K562 treated with DMSO at 1 percent for 48 hours (cell line): ENCODE measurements around the gene HK1. TPM values are rescaled to one million over a fixed set of nuclear protein-coding genes. Genes with fewer than 3 reads are reported as not detected.

Source experiments
- total RNA-seq: library from RNA; unstranded; fragments of 300-600 nt; gene quantifications from 2 replicates; pipeline ENCODE4 v1.2.3, GENCODE V29; 2022; ENCODE audit warnings: low replicate concordance; ENCODE audit errors: extremely low read depth

Gene HK1
- not detected in 2 replicates for total RNA-seq

DNA sequence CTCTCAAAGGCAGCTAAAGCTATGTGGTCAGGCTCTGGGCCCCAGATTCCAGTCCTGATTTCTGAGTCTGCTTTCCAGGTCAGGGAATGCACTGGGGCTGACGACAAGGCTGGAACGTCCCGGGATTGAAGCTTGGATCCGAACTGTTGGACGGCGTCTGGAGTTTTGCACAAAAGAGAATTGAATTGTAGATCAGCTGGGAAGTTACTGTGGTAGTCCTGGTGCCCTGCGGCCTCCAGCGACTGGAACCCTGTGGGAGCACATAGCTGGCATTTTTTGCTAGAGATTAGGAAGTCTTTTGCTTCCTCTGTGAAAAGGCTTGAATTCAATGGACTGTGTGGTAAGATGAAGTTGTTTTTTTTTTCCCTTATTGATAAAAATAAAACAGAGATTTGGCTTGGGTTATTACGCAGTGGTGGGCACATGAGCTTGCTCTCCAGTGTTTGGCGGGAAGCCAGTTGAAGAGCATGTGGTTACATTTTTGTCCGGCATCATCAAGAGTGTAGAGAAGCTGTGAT lies at the start of gene HK1:
HK1 (plus strand) TSS at position 51 of the 518 bp plus-strand sequence.

GRCh38 chr10:69416695-69417094 lies 138.4 kb downstream of the HK1 start, which contains the start of gene TACR2:
TSS of gene TACR2 (minus strand) at chr10:69416918. CDS start at chr10:69416323, 595 bp downstream.

DNA sequence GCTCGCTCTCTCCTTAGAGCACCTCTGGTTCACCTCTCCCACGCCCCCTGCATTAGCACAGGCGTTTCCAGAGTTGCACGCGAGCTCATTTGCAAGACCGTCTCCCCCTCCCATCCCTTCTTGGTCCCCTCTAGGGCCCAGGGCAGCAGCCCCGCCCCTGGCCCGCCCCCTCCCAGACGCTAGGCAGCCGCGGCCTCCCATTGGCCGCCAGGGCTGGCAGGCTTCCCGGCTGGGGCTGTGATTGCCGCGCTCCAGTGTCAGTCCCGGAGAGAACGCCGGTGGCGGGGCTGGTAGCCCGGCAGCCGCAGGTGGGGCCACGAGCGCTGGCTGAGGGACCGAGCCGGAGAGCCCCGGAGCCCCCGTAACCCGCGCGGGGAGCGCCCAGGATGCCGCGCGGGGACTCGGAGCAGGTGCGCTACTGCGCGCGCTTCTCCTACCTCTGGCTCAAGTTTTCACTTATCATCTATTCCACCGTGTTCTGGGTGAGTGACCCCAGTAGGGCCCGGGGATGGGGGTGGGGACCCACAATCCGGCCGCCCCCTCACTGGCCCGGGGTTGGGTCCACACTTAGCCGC lies 173.0 kb downstream of the HK1 start, which contains the start of gene TSPAN15:
TSPAN15 (plus strand) TSS at position 257 of the 575 bp plus-strand sequence; CDS start at position 387, 130 bp downstream.

Other genes starting within 250 kb of the HK1 start
- gene SRGN, start 190.4 kb upstream of the HK1 start, total RNA-seq, result not detected in 2 replicates
- not detected in 2 replicates for gene VPS26A, start 154.3 kb upstream of the HK1 start, total RNA-seq
- not detected in 2 replicates for gene SUPV3L1, start 98.3 kb upstream of the HK1 start, total RNA-seq
- gene HKDC1, start 58.2 kb upstream of the HK1 start, total RNA-seq, result not detected in 2 replicates
- not detected in 2 replicates for gene TACR2, start 138.4 kb downstream of the HK1 start, total RNA-seq
- not detected in 2 replicates for gene TSPAN15, start 173.0 kb downstream of the HK1 start, total RNA-seq